Measurements from ENCODE around the gene SAPCD1.

The SAPCD1 gene

GRCh38 chr6:31715022-31715958, 47.2 kb upstream of the SAPCD1 start, which contains the start of gene LY6G6D:
Gene LY6G6D, plus strand, starts transcription at chr6:31715348. Its CDS starts 8 bp downstream, at chr6:31715356.
- Histone ChIP-seq H3K9me3 (replicated peaks; ENCODE audit: insufficient read depth, low read length) (no peaks in the 10 kb centered on the region), H3K27ac (ENCODE audit: low read length) (no peak within 1 kb of the TSS), H3K9me2 (replicated peaks; ENCODE audit: insufficient read depth, low read length) (no peaks in the 10 kb centered on the region), H2AFZ (ENCODE audit: low read length) (no peak within 1 kb of the TSS), H3K9ac (ENCODE audit: low read length) (no peak within 1 kb of the TSS), H3K4me1 (ENCODE audit: low read length) (0 out of 2 replicates have a peak, but pooled peaks cover 5% of the 10 kb centered on the region), H3K36me3 (replicated peaks; ENCODE audit: insufficient read depth, low read length) (no peaks in the 10 kb centered on the region), H3K4me2 (ENCODE audit: low read depth, low read length) (no peak within 1 kb of the TSS), H4K20me1 (ENCODE audit: insufficient read depth, low read length) (no peaks in the 10 kb centered on the region), H3F3A (ENCODE audit: insufficient read depth, low read length) (no peaks in the 10 kb centered on the region), H3K27me3 (replicated peaks; ENCODE audit: insufficient read depth, low read length) (no peaks in the 10 kb centered on the region), H3K4me3 (ENCODE audit: low read length) (no peak within 1 kb of the TSS), H3K79me2 (ENCODE audit: low read length) (no peaks in the 10 kb centered on the region)
- no peak for DNase-seq
- TF ChIP-seq EZH2 (optimal IDR thresholded peaks at IDR 0.05; ENCODE audit: low read depth, low read length) (no peak), EZH2phosphoT487 (IDR thresholded peaks at IDR 0.05; ENCODE audit: low read length) (no peak)

- Histone ChIP-seq H2AFZ (ENCODE audit: low read length) (no peak overlapping the region), H3K9me3 (replicated peaks; ENCODE audit: insufficient read depth, low read length) (no peaks in the 10 kb centered on the region), H3K27ac (ENCODE audit: low read length) (no peak overlapping the region), H3K36me3 (replicated peaks; ENCODE audit: insufficient read depth, low read length) (no peaks in the 10 kb centered on the region), H3K9ac (ENCODE audit: low read length) (no peak overlapping the region), H3K9me2 (replicated peaks; ENCODE audit: insufficient read depth, low read length) (no peaks in the 10 kb centered on the region), H3F3A (ENCODE audit: insufficient read depth, low read length) (no peaks in the 10 kb centered on the region), H3K4me1 (ENCODE audit: low read length) (no peaks in the 10 kb centered on the region), H3K4me3 (ENCODE audit: low read length) (no peak overlapping the region), H3K79me2 (ENCODE audit: low read length) (no peaks in the 10 kb centered on the region), H4K20me1 (ENCODE audit: insufficient read depth, low read length) (no peaks in the 10 kb centered on the region), H3K4me2 (ENCODE audit: low read depth, low read length) (no peak overlapping the region), H3K27me3 (replicated peaks; ENCODE audit: insufficient read depth, low read length) (no peaks in the 10 kb centered on the region)
- TF ChIP-seq EZH2phosphoT487 (IDR thresholded peaks at IDR 0.05; ENCODE audit: low read length) (no peak), EZH2 (optimal IDR thresholded peaks at IDR 0.05; ENCODE audit: low read depth, low read length) (no peak), CTCF (IDR thresholded peaks at IDR 0.05; ENCODE audit: low read length) (no peak)
- DNase-seq = no peak
Measured at GRCh38 chr6:31717499-31718222, 44.8 kb upstream of the SAPCD1 start.

GRCh38 chr6:31718265-31718664, 44.2 kb upstream of the SAPCD1 start:
- Histone ChIP-seq H4K20me1 (ENCODE audit: insufficient read depth, low read length) (no peaks in the 10 kb centered on the region), H3K27ac (ENCODE audit: low read length) (no peak overlapping the region), H3K4me3 (ENCODE audit: low read length) (no peak overlapping the region), H3K9ac (ENCODE audit: low read length) (no peak overlapping the region), H2AFZ (ENCODE audit: low read length) (no peak overlapping the region), H3K36me3 (replicated peaks; ENCODE audit: insufficient read depth, low read length) (no peaks in the 10 kb centered on the region), H3K4me2 (ENCODE audit: low read depth, low read length) (no peak overlapping the region), H3K4me1 (ENCODE audit: low read length) (no peaks in the 10 kb centered on the region), H3F3A (ENCODE audit: insufficient read depth, low read length) (no peaks in the 10 kb centered on the region), H3K9me3 (replicated peaks; ENCODE audit: insufficient read depth, low read length) (no peaks in the 10 kb centered on the region), H3K27me3 (replicated peaks; ENCODE audit: insufficient read depth, low read length) (no peaks in the 10 kb centered on the region), H3K79me2 (ENCODE audit: low read length) (no peaks in the 10 kb centered on the region), H3K9me2 (replicated peaks; ENCODE audit: insufficient read depth, low read length) (no peaks in the 10 kb centered on the region)
- no peak for DNase-seq
- no peak for TF ChIP-seq CTCF (IDR thresholded peaks at IDR 0.05; ENCODE audit: low read length)
- no peak for TF ChIP-seq EZH2 (optimal IDR thresholded peaks at IDR 0.05; ENCODE audit: low read depth, low read length)
- no peak for TF ChIP-seq EZH2phosphoT487 (IDR thresholded peaks at IDR 0.05; ENCODE audit: low read length)
